Lower leg skin (tissue), 3 donors: ENCODE results near the gene ARL14.

Experiments
- POLR2A ChIP-seq, 2 donors: fragments of 450-650 bp; IDR thresholded peaks; one replicate each; pipeline ENCODE4 v1.6.1; 2016 to 2017; ENCODE audit warnings: antibody characterized with exemption in 2 of 2, mild to moderate bottlenecking in 1 of 2, moderate library complexity in 1 of 2
- TF ChIP-seq, protein P1 (sequence below), 3 donors: fragments of 450-650 bp; IDR thresholded peaks; one replicate each; pipeline ENCODE4 v1.5.1; 2016; ENCODE audit warnings: antibody characterized with exemption in 3 of 3, mild to moderate bottlenecking in 3 of 3, moderate library complexity in 2 of 3

DNA sequence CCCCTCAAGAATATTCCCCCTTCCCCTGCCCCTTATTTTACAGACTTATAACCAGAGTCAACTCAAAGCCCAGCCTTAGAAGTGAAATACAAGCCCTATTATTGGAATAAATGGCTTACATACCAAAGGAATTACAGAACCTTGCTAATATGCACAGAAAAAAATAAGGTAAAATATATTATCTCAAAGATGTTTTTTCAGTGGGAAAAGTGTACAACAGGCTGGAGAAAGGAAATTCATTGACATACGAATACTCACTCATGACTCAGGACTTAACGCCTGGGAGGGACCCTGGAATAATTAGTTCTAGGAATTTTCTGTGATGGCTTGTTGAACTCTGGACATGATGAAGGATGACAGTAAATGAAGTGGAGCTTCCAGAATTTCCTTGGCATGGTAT is 27.0 kb downstream of the ARL14 start:
- TF ChIP-seq, protein P1, sequence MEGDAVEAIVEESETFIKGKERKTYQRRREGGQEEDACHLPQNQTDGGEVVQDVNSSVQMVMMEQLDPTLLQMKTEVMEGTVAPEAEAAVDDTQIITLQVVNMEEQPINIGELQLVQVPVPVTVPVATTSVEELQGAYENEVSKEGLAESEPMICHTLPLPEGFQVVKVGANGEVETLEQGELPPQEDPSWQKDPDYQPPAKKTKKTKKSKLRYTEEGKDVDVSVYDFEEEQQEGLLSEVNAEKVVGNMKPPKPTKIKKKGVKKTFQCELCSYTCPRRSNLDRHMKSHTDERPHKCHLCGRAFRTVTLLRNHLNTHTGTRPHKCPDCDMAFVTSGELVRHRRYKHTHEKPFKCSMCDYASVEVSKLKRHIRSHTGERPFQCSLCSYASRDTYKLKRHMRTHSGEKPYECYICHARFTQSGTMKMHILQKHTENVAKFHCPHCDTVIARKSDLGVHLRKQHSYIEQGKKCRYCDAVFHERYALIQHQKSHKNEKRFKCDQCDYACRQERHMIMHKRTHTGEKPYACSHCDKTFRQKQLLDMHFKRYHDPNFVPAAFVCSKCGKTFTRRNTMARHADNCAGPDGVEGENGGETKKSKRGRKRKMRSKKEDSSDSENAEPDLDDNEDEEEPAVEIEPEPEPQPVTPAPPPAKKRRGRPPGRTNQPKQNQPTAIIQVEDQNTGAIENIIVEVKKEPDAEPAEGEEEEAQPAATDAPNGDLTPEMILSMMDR (IDR thresholded peaks at IDR 0.05) = no peak
- TF ChIP-seq POLR2A (IDR thresholded peaks at IDR 0.05) = no peak
